8988T (cell line): Measurements from ENCODE around the gene MRPL18.

ENCODE experiments used
- DNase-seq: peaks from one replicate; pipeline ENCODE4 v3.0.0; 2011

The MRPL18 gene

DNA sequence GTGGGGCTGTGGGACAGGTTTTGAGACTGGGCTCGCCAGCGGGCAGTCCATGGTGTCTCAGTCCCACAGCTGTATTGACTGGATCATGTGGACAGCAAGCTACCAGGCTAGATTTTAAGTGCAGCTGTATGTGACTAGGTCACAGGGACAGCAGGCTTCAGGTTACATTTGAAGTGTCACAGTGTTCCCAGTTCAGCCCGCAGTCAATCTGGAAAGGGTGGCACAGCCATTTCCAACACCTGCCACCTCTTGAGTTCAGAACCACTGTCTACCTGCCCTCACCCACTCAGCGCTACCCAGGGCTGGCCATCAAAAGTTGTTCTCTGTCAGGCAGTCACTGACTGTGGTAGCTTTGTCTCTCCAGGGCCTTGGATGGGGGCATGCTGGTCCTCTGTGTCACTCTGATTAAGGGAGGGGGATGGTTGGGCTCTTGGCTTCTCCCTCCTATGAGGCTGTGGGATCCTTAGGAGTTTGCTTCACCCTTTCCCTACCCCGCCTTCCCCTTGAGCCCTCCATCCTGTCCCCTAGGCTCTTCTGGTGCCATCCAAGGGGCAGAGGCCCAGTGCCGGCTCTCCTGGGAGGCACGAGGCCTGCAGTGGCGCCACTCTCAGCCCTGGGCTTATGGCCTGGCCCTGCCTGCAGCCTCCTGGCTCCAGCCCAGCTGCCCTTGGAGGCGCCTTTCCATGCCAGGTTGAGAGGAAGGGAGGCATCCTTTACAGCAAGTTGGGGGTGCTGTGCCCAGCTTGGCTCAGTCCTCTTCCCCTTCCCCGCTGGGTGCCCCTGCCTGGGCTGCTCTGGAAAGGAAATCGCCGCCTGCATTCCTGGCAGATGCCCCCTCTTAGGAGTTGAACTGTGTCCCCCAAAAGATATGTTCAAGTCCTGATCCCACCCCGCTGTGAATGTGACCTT is 54.7 kb downstream of the MRPL18 start:
- no peak for DNase-seq
